SJCRH30 (cell line): ENCODE results near the gene CFAP92. TPM values are rescaled to one million over a fixed set of nuclear protein-coding genes. Genes with fewer than 3 reads are reported as not detected.
"Not testable (repeated sequence)": the region's sequence is repeated elsewhere in the genome, so short reads cannot be mapped to it uniquely, and the experiment has no call there.

Source experiments
- DNase-seq, 2 experiments: peaks; one replicate each; pipeline ENCODE4 v3.0.0-alpha.2; 2015 to 2020
- H3K27ac ChIP-seq: fragments of 250-450 bp; sonication (Bioruptor Pico); 2 replicates; pipeline ENCODE4 v1.5.1; 2020; ENCODE audit warnings: mild to moderate bottlenecking, moderate library complexity
- H3K27me3 ChIP-seq: fragments of 250-450 bp; sonication (Bioruptor Pico); 2 replicates; pipeline ENCODE4 v1.5.1; 2020; ENCODE audit warnings: mild to moderate bottlenecking, moderate library complexity
- H3K36me3 ChIP-seq: fragments of 250-450 bp; sonication (Bioruptor Pico); 2 replicates; pipeline ENCODE4 v1.5.1; 2020; ENCODE audit warnings: mild to moderate bottlenecking, moderate library complexity
- H3K4me1 ChIP-seq: fragments of 250-450 bp; sonication (Bioruptor Pico); 2 replicates; pipeline ENCODE4 v1.5.1; 2020; ENCODE audit warnings: mild to moderate bottlenecking, moderate library complexity
- H3K4me3 ChIP-seq: fragments of 250-450 bp; sonication (Bioruptor Pico); 2 replicates; pipeline ENCODE4 v1.5.1; 2020; ENCODE audit warnings: mild to moderate bottlenecking, moderate library complexity
- H3K9me3 ChIP-seq: fragments of 250-450 bp; sonication (Bioruptor Pico); replicated peaks from 2 replicates; pipeline ENCODE4 v1.5.1; 2020; ENCODE audit warnings: mild to moderate bottlenecking, moderate library complexity
- total RNA-seq: library from RNA; depleted of rRNA; stranded (reverse); fragments of >200 nt; shearing (Covaris generic); gene quantifications from 2 replicates; pipeline ENCODE4 v1.2.3, GENCODE V29; 2014

The CFAP92 gene
- total RNA-seq, 1 experiment from 2014 or later, result 0.12 TPM

DNA sequence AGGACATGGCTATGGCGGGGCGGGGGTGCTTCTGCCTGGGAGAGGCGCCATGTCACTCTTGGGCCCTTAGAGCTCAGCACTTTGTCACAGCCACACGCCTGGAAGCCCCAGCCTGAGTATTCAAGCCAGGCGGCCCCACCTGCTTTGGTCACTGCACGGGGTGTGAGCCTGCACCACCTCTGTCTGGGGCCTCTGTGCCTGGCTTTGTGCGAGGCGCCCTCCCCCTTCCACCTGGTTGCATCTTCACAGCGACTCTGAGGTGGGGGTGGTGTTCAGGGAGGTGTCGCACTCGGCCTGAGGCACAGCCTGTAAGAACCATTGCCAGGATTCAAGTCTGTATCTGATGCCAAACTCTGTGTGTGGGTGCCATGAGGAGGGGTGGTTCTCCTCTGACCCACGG is 90.4 kb downstream of the CFAP92 start:
- no peaks in the 10 kb centered on the region for H3K27me3 ChIP-seq
- H3K4me3 ChIP-seq, result no peak overlapping the region
- no peaks in the 10 kb centered on the region for H3K4me1 ChIP-seq
- DNase-seq, result no peak
- no peaks in the 10 kb centered on the region for H3K9me3 ChIP-seq
- H3K27ac ChIP-seq, result no peak overlapping the region
- H3K36me3 ChIP-seq, result peaks cover 70% of the 10 kb centered on the region

DNA sequence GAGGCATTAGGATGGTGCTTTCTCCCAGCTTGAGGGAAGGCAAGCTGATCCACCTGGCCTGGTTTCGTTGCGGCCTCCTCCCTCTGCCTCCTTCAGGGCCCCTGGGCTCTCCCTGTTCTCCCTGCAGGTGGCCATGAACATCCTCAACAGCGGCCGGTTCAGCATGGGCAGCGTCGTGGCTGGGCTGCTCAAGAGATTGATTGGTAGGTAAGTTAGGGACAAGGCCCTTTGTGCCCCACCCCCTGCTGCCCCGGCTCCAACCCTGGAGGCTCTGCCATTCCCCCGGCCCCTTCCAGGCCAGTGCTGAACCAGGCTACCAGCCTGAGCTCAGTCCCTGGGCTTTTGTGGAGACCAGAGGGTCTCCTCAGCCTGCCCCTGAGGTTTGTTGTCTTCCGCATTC is 91.5 kb downstream of the CFAP92 start:
- Histone ChIP-seq H3K36me3 (peaks cover 64% of the 10 kb centered on the region), H3K27ac (no peak overlapping the region), H3K4me1 (no peaks in the 10 kb centered on the region), H3K4me3 (no peak overlapping the region), H3K27me3 (no peaks in the 10 kb centered on the region), H3K9me3 (no peaks in the 10 kb centered on the region)
- DNase-seq, result no peak

DNA sequence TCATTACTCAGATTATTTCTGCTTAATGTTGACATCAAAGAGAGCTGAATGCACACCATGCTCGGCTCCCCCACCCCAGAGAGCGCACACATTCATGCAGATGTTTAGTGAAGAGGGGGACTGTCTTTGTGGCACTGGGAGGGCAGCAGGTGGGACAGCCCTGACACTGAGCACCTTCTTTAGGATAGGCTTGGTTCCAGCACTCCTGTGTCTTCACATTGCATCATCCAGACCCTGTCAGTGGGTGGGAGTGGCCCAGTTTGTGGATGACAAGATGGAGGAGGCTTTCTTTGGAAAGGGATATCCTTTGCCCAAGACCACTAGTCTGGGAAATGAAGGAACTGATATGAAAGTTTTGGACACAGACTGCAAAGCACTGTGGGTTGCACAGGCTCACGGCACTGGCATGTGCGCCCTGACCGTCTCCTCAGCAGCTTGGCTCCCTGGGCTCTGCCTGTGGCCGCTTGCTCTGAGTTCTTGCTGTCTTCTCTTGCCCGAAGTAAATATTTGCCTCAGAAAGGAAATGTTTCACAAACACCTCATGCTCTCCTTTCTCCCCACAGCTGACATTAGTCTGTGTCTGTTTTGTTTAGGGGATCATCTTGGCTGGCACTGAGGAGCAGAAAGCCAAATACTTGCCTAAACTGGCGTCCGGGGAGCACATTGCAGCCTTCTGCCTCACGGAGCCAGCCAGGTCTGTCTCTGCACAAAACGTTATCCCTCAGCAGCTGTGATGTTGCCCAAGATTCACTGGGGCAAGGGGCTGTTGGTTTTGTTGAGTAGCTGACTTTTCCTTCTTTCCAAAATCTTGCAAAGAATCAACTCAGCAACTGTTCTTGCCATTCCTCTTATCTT is 97.8 kb downstream of the CFAP92 start:
- Histone ChIP-seq H3K27me3 (no peaks in the 10 kb centered on the region), H3K27ac (no peak overlapping the region), H3K4me3 (no peak overlapping the region), H3K36me3 (peaks cover 66% of the 10 kb centered on the region), H3K4me1 (no peaks in the 10 kb centered on the region), H3K9me3 (no peaks in the 10 kb centered on the region)
- DNase-seq, result no peak

DNA sequence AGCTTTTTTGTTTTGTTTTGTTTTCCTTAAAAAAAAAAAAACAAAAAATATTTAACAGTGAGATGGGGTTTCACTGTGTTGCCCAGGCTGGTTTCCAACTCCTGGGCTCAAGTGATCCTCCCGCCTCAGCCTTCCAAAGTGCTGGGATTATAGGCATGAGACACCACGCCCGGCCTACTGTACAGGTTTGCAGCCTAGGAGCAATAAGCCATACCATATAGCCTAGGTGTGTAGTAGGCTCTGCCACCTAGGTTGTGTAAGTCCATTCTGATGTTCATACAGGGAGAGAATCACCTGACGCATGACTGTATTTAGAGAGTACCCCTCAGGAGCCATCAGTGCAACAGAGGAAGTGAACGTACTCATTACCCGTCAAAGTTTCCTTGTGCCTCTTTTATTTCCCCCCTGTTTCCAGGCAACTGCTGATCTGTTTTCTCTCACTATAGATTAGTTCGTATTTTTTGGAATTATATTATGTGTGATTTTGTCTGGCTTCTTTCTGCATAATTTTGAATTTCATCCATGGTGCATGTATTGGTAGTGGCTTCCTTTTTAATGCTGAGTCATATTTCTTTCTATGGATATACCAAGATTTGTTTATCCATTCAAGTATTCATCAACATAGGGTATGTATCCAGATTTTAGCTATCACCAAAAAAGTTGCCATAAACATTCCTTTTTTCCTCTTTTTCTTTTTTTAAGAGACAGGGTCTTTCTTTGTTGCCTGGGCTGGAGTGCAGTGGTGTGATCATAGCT is 104.6 kb downstream of the CFAP92 start:
- DNase-seq, result no peak
- Histone ChIP-seq H3K27me3 (no peaks in the 10 kb centered on the region), H3K9me3 (no peaks in the 10 kb centered on the region; the same call in 1 of the 2 replicates), H3K27ac (no peak overlapping the region), H3K4me3 (no peak overlapping the region), H3K4me1 (no peaks in the 10 kb centered on the region), H3K36me3 (peaks cover 46% of the 10 kb centered on the region)

DNA sequence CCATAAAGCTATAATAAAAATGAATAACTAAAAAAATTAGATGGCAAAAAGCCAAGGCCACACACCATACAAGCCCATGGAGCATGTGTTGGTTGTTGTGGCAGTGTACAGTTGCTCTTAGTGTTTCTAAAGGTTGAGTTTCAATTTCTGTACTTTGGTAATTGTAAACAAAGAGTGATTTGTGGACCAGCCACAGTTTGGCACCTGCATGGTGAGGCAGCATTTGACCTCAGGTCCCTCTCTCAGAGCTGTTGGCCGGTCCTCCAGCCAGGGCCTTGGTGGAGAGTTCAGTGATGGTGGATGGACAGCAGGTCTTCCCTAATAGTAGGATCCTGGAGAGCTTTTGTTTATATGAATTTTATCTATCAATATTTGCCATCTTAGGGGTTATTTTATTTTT is 108.9 kb downstream of the CFAP92 start:
- peaks cover 26% of the 10 kb centered on the region for H3K36me3 ChIP-seq
- H3K4me3 ChIP-seq, result no peak overlapping the region
- no peaks in the 10 kb centered on the region for H3K4me1 ChIP-seq
- H3K9me3 ChIP-seq, result no peaks in the 10 kb centered on the region; the same call in 1 of the 2 replicates
- no peak overlapping the region for H3K27ac ChIP-seq
- DNase-seq, result no peak
- H3K27me3 ChIP-seq, result no peaks in the 10 kb centered on the region

DNA sequence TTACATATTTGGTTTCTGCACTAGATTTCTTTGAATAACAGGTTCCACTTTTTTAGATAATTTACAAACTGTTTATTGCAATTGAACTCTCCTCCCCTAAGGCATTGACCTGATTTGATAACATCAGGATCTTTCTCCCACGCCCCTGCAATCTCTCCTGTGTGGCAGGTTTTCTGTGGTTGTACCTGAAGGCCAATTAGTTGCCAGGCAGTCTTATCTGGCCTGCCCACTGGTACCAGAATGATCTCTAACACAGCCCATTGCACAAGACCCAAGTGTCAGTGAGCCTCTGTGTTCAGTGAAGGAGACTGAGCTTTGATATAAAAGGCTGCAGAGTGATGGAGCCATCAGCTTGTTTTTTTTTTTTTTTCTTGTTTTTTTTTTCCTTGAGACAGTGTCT is 111.2 kb downstream of the CFAP92 start:
- Histone ChIP-seq H3K27ac (no peak overlapping the region), H3K36me3 (peaks cover 17% of the 10 kb centered on the region), H3K4me1 (no peaks in the 10 kb centered on the region), H3K27me3 (no peaks in the 10 kb centered on the region), H3K4me3 (no peak overlapping the region), H3K9me3 (no peaks in the 10 kb centered on the region; the same call in 1 of the 2 replicates)
- DNase-seq, result no peak

DNA sequence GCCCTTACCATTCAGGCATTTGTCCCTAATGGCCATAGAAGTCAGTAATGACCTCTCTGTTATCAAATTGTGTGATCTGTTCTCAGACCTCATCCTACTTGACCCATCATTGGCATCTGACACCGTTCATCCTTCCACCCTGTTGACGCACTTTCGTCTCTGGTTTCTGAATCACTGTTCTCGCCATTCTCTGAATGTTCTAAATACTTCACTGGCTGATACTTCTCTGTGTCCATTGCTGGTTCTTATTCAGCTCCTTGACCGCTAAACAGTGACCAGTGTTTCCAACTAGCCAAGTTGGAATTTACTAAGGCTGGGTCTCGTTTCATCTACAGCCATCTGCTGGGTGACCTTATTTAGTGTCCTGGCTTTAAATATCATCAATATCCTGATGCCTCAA is 112.3 kb downstream of the CFAP92 start:
- Histone ChIP-seq H3K4me1 (no peaks in the 10 kb centered on the region), H3K9me3 (no peaks in the 10 kb centered on the region; the same call in 1 of the 2 replicates), H3K27me3 (no peaks in the 10 kb centered on the region), H3K36me3 (peaks cover 16% of the 10 kb centered on the region), H3K4me3 (no peak overlapping the region), H3K27ac (no peak overlapping the region)
- DNase-seq, result no peak

- H3K27ac ChIP-seq, H3K4me1 ChIP-seq, H3K36me3 ChIP-seq, H3K27me3 ChIP-seq, DNase-seq, H3K9me3 ChIP-seq: not testable (repeated sequence)
- H3K4me3 ChIP-seq, result peak overlapping the region; percentile 85
These were observed 113.4 kb downstream of the CFAP92 start for GRCh38 chr3:128880455-128880854.

DNA sequence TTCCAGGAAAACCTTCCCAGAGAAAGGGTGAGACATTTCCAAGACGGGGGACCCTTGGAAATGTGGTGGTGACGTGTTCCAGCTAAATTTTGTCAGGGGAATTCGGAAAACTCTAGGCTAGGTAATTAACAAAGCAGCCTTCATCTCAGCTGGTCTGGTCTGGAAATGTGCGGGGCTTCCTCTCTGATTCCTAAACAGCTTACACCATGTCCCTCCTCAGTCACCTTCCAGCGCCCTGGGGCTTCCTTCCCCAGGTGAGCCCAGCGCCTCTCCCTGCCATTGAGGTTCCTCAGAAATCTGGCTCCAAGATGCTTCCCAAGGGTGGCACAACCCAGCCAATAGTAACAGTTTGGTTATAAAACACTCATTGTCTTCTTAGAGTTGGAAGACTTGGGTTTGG is 113.9 kb downstream of the CFAP92 start:
- Histone ChIP-seq H3K9me3 (no peaks in the 10 kb centered on the region; the same call in 1 of the 2 replicates), H3K27me3 (no peaks in the 10 kb centered on the region), H3K4me1 (no peaks in the 10 kb centered on the region), H3K36me3 (peaks cover 7% of the 10 kb centered on the region), H3K27ac (peak overlapping the region; percentile 95), H3K4me3 (peak overlapping the region; percentile 85)
- DNase-seq, result no peak

DNA sequence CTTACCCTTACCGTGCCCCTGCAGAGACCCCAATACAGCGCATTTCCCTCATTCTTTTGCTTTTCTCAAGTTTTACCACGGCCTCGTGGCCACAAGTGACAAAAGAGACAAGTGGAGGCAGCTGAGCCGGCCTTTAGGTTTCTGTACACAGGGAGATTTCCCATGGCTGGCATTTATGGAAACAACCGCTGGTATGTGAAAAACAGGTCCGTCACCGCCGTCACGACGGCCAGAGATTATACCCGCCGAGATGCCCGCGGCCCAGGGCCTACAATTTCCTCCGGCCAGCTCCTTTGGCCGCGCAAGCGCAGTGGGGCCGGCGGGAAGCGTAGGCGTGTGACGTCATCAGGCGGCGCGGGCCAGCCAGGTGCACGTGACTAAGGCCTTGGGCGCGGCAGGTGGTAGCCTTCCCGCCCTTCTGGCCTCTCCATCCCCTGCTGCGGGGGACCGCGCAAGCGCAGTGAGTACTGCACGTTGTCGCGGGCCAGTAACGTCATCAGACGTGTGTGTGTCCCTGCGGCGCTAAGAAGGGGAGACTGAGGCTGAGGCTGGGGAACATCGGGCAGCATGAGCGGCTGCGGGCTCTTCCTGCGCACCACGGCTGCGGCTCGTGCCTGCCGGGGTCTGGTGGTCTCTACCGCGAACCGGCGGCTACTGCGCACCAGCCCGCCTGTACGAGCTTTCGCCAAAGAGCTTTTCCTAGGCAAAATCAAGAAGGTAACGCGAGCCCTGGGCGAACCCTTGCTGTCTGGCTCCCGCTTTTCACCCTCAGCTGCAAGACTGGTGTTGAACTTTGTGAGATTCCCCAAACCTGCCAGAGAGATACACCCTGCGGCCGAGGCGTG is 114.5 kb downstream of the CFAP92 start, which contains the start of gene ACAD9:
TSS of gene ACAD9 (plus strand) at position 496 of the 845 bp plus-strand sequence. CDS start at position 568, 72 bp downstream.
- Histone ChIP-seq H3K36me3 (peaks cover under 1% of the 10 kb centered on the region), H3K4me3 (peak within 1 kb of the TSS; percentile 85), H3K9me3 (no peaks in the 10 kb centered on the region), H3K4me1 (no peaks in the 10 kb centered on the region), H3K27ac (peak within 1 kb of the TSS; percentile 95), H3K27me3 (no peaks in the 10 kb centered on the region)
- peak; percentile 97 to 98 for DNase-seq

- H3K4me3 ChIP-seq, result peak overlapping the region; percentile 85
- H3K27ac ChIP-seq, result peak overlapping the region; percentile 95
- H3K27me3 ChIP-seq, result no peaks in the 10 kb centered on the region
- peak in 1 of 2 experiments; percentile 60 for DNase-seq
- H3K9me3 ChIP-seq, result no peaks in the 10 kb centered on the region
- H3K4me1 ChIP-seq, result no peaks in the 10 kb centered on the region
- H3K36me3 ChIP-seq, result no peaks in the 10 kb centered on the region; the same call in 1 of the 2 replicates
These were observed 115.2 kb downstream of the CFAP92 start for GRCh38 chr3:128878556-128879124.

DNA sequence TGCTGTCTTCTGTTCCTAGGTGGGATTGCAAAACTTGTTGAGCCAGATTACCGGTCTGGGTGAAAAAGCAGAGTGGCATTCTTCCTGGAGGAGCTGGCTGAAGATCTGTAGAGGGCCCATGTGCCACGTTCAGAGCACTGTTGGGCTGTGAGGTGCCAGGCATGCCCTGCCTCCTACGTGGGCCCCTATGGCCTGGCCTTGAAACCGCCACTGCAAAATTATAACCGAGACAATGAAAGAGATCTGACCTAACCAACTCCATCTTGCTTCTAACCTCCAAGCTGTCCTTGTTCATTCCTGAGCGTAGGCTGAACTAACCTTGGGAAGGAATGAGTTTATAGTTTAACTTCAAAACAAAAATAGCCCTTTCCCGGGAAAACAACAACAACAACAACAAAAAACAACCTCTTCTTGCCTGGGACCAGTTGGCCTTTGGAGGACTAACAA is 115.8 kb downstream of the CFAP92 start:
- Histone ChIP-seq H3K27me3 (no peaks in the 10 kb centered on the region), H3K36me3 (no peaks in the 10 kb centered on the region; the same call in 1 of the 2 replicates), H3K27ac (peak overlapping the region; percentile 95), H3K4me1 (no peaks in the 10 kb centered on the region), H3K4me3 (peak overlapping the region; percentile 85), H3K9me3 (no peaks in the 10 kb centered on the region)
- DNase-seq, result no peak

DNA sequence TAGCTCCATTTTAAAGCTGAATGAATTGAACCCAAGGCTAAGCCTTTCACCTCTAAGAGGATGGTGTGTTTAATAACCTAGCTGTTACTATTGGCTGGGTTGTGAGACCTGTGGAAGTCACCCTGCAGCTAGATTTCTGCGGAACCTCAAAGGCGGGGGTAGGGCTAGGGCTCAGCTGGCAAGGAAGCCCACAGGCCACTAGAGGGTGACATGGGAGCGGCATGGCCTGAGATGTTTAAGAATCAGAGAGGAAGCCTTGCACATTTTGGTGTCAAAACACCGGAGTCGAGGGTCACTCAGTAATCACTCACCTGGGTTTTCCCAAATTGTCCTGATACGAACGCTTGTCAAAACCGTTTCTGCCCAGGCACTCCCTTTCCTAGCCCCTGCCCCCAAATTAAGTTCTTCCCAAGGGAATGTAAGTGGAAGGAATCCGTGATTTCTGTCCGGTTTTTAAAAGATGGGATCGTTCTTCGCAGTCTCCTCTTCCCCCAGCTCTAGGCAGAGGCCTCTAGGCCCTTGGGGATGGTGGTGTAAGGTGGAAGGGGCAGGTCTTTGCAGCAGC is 118.2 kb downstream of the CFAP92 start:
- H3K4me3 ChIP-seq, result no peak overlapping the region
- peak in 1 of 2 experiments; percentile 30 for DNase-seq
- H3K27ac ChIP-seq, result no peak overlapping the region
- H3K27me3 ChIP-seq, result no peaks in the 10 kb centered on the region
- H3K4me1 ChIP-seq, result no peaks in the 10 kb centered on the region
- H3K9me3 ChIP-seq, result no peaks in the 10 kb centered on the region
- no peaks in the 10 kb centered on the region for H3K36me3 ChIP-seq
